Bronchial epithelial cell (primary cell): ENCODE measurements around the gene XRCC4. TPM values are rescaled to one million over a fixed set of nuclear protein-coding genes. Genes with fewer than 3 reads are reported as not detected.
A peak's percentile ranks its signal among the peaks of the same experiment; 100 is the strongest.

ENCODE experiments used
- DNase-seq: peaks from one replicate; pipeline ENCODE4 v3.0.0-alpha.2; 2010; ENCODE audit warnings: low read depth
- FAIRE-seq: peaks from 2 replicates; lab custom pipeline; 2011; peaks lifted over from hg19 to GRCh38; lab: Jason Lieb, UNC
- H3K27me3 ChIP-seq: 2 replicates; pipeline ENCODE4 v1.5.1; 2011; ENCODE audit warnings: low read length; ENCODE audit not compliant: control insufficient read depth, insufficient read depth
- H3K36me3 ChIP-seq: 2 replicates; pipeline ENCODE4 v1.5.1; 2011; ENCODE audit warnings: low read length; ENCODE audit not compliant: control insufficient read depth, insufficient read depth
- H3K4me3 ChIP-seq: 2 replicates; pipeline ENCODE4 v1.5.1; 2011; ENCODE audit warnings: mild to moderate bottlenecking, low read depth, low read length, control low read depth
- total RNA-seq: library from RNA; depleted of rRNA; stranded (reverse); fragments of >200 nt; gene quantifications from 2 replicates; pipeline ENCODE4 v1.2.1, GENCODE V29; 2014
- TF ChIP-seq, protein P1 (sequence below): IDR thresholded peaks from 2 replicates; pipeline ENCODE4 v1.5.1; 2011; ENCODE audit warnings: mild to moderate bottlenecking, moderate library complexity, low read length, control low read depth, inconsistent platforms; ENCODE audit not compliant: insufficient read depth, severe bottlenecking

XRCC4 gene
- total RNA-seq, 1 donor from 2014 or later, result 9.5 TPM

DNA sequence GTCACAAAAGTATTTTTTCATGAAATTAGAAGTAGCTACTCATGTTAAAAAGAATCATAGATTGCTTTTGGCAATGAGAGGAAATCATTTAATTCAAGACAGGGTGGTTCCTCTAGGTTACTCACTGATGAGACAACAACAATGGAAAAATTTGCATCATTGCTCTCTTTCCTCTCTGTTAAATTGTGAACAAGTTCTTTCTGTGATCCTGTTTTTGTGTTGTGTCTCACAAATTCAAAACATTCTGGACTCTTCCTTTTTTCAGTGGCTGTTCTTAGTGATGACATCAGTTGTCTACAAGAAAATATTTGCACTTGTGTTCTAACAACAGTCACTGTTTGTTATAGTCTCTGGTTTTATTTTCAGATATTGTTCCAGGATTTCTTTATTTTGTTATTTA is 95.3 kb downstream of the XRCC4 start:
- H3K27me3 ChIP-seq, result no peaks in the 10 kb centered on the region
- FAIRE-seq, result no peak
- DNase-seq, result peak; percentile 7
- TF ChIP-seq, protein P1, sequence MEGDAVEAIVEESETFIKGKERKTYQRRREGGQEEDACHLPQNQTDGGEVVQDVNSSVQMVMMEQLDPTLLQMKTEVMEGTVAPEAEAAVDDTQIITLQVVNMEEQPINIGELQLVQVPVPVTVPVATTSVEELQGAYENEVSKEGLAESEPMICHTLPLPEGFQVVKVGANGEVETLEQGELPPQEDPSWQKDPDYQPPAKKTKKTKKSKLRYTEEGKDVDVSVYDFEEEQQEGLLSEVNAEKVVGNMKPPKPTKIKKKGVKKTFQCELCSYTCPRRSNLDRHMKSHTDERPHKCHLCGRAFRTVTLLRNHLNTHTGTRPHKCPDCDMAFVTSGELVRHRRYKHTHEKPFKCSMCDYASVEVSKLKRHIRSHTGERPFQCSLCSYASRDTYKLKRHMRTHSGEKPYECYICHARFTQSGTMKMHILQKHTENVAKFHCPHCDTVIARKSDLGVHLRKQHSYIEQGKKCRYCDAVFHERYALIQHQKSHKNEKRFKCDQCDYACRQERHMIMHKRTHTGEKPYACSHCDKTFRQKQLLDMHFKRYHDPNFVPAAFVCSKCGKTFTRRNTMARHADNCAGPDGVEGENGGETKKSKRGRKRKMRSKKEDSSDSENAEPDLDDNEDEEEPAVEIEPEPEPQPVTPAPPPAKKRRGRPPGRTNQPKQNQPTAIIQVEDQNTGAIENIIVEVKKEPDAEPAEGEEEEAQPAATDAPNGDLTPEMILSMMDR, result no peak
- no peaks in the 10 kb centered on the region for H3K36me3 ChIP-seq
- H3K4me3 ChIP-seq, result no peak overlapping the region

DNA sequence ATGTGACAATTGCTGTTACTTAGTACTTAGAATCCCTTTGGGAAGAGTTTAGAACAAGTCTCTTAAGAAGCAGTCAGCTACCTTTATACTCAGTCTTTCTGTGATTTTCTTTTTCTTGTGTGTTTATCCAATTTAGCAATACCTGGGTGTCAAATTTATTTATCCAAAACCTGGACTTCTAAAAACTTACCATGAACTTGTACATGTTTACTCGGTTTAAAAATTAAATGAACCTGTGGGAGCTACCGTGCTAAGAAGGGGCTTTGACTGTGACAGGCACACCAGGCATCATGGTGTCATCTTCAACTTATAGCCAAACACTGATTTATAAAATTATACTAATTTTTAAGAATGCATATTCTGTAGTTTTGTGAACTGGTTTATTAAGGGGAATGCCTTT is 96.5 kb downstream of the XRCC4 start:
- H3K36me3 ChIP-seq, result no peaks in the 10 kb centered on the region
- FAIRE-seq (no peak), DNase-seq (no peak)
- TF ChIP-seq, protein P1, result no peak
- no peak overlapping the region for H3K4me3 ChIP-seq
- H3K27me3 ChIP-seq, result no peaks in the 10 kb centered on the region

DNA sequence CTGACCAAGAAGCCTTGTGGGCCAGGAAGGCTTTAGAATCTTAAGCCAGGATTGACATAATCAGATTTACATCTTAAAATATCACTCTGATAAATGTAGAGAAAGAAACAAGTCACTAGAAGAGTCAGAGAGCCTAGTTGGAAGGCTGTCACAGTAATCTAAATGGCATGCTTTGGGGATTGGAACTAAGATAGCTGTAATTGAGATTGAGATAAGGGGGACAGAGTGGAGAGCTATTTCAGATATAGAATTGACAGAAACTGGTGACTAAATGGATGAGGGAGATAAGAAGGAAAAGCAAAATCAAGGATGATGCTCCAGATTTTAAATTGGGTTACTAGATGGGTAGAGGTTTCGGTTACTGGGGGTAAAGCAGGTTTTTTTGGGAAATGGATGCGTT is 100.5 kb downstream of the XRCC4 start:
- TF ChIP-seq, protein P1, result no peak
- DNase-seq (no peak), FAIRE-seq (no peak)
- Histone ChIP-seq H3K27me3 (no peaks in the 10 kb centered on the region), H3K36me3 (no peaks in the 10 kb centered on the region), H3K4me3 (no peak overlapping the region)

DNA sequence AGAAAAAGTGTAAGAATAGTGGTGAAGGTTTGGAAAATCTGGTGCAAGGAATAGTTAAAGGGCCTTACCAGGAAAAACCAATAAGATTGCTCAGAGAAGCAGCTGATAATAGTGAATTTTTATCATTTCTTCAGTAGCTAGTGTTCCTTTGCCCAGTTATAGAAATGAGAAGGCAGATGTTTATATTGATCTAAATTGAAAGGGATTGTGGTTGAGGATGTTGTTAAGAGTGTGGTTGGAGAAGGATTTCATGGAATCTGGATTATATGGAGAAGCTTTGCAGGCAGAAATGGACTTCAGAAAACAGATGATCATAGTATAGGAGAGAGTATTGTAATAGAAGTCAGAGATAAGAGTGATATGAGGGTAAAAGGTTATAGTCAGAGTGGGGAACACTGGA is 102.6 kb downstream of the XRCC4 start:
- Histone ChIP-seq H3K36me3 (no peaks in the 10 kb centered on the region), H3K27me3 (no peaks in the 10 kb centered on the region), H3K4me3 (no peak overlapping the region)
- FAIRE-seq (no peak), DNase-seq (no peak)
- TF ChIP-seq, protein P1, result no peak

DNA sequence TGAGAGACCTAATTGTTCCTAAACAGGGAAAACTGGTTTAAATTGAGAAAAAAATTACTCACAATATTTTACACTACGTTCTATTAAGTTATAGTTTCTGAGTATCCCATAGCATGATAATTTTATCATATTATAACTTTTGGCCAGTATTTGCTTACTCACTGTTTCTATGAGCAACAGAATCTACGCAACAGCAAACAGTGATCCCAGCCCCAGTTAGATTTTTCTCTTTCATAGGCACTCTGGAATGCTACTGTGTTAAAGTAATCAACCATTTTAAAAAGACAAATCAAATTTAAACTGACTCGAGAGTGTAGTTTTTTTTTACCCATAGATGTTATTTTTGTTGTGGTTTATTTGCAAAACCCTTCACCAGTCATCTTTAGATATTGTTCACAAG is 107.2 kb downstream of the XRCC4 start:
- no peaks in the 10 kb centered on the region for H3K27me3 ChIP-seq
- H3K36me3 ChIP-seq, result no peaks in the 10 kb centered on the region
- FAIRE-seq (no peak), DNase-seq (peak; percentile 11)
- TF ChIP-seq, protein P1, result no peak
- no peak overlapping the region for H3K4me3 ChIP-seq

DNA sequence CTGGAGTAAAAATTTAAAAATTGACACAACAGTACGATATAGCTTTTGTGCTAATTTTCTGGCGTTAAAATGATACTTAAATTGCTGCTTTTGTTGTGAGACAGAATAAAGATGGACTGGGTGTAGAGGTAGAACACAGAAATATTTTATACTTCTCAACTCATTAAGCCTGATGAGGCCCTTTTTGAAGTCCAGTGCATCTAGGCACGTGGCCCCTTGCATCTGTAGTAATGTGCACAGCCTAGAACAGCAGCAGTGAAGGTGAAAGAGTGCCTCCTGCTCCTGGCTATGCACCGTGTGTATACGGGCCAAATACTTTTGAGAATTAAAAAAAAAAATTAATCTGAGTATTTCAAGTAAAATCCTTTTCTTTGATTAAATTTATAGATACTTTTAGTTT is 115.6 kb downstream of the XRCC4 start:
- Histone ChIP-seq H3K4me3 (no peak overlapping the region), H3K27me3 (no peaks in the 10 kb centered on the region), H3K36me3 (no peaks in the 10 kb centered on the region)
- DNase-seq (no peak), FAIRE-seq (no peak)
- TF ChIP-seq, protein P1, result no peak
